Stimulated activated CD4-positive, alpha-beta T cell treated with anti-CD3 and anti-CD28 coated beads, Interleukin-4, amount 100 ng/mL, for 1 hour (primary cell): ENCODE measurements around the gene CRTAC1.

Experiments used
- DNase-seq: peaks from one replicate; pipeline ENCODE4 v3.0.0-alpha.2; 2020

The CRTAC1 gene

GRCh38 chr10:97894092-97894491, 136.3 kb downstream of the CRTAC1 start:
- DNase-seq = no peak

- no peak for DNase-seq
Measured at GRCh38 chr10:97892939-97893338, 137.5 kb downstream of the CRTAC1 start.

GRCh38 chr10:97892506-97892905, 137.9 kb downstream of the CRTAC1 start:
- no peak for DNase-seq

GRCh38 chr10:97891497-97892167, 138.8 kb downstream of the CRTAC1 start:
- no peak for DNase-seq

- DNase-seq = no peak
Measured at GRCh38 chr10:97889461-97890265, 140.8 kb downstream of the CRTAC1 start.

GRCh38 chr10:97888641-97889262, 141.7 kb downstream of the CRTAC1 start:
- no peak for DNase-seq

GRCh38 chr10:97888134-97888533, 142.3 kb downstream of the CRTAC1 start:
- DNase-seq = no peak

GRCh38 chr10:97887399-97887798, 143.0 kb downstream of the CRTAC1 start:
- DNase-seq = no peak

- no peak for DNase-seq
Measured at GRCh38 chr10:97886286-97886685, 144.1 kb downstream of the CRTAC1 start.

GRCh38 chr10:97883092-97883485, 147.3 kb downstream of the CRTAC1 start:
- no peak for DNase-seq

GRCh38 chr10:97882142-97883091, 148.0 kb downstream of the CRTAC1 start:
- DNase-seq = no peak

- no peak for DNase-seq
Measured at GRCh38 chr10:97880109-97880508, 150.3 kb downstream of the CRTAC1 start.

- DNase-seq = no peak
Measured at GRCh38 chr10:97879241-97879640, 151.2 kb downstream of the CRTAC1 start.

GRCh38 chr10:97876402-97876801, 154.0 kb downstream of the CRTAC1 start:
- DNase-seq = no peak

GRCh38 chr10:97875391-97875790, 155.0 kb downstream of the CRTAC1 start:
- DNase-seq = no peak

- DNase-seq = no peak
Measured at GRCh38 chr10:97874332-97874731, 156.1 kb downstream of the CRTAC1 start.

- no peak for DNase-seq
Measured at GRCh38 chr10:97873569-97873968, 156.9 kb downstream of the CRTAC1 start.

GRCh38 chr10:97870990-97871389, 159.4 kb downstream of the CRTAC1 start:
- no peak for DNase-seq

- peak; percentile 72 for DNase-seq
Measured at GRCh38 chr10:97869091-97870042, 161.1 kb downstream of the CRTAC1 start.

GRCh38 chr10:97868134-97868685, 162.2 kb downstream of the CRTAC1 start:
- no peak for DNase-seq

GRCh38 chr10:97867220-97867800, 163.1 kb downstream of the CRTAC1 start:
- DNase-seq = no peak
